Measurements from ENCODE around the gene TMEM184C.

DNA sequence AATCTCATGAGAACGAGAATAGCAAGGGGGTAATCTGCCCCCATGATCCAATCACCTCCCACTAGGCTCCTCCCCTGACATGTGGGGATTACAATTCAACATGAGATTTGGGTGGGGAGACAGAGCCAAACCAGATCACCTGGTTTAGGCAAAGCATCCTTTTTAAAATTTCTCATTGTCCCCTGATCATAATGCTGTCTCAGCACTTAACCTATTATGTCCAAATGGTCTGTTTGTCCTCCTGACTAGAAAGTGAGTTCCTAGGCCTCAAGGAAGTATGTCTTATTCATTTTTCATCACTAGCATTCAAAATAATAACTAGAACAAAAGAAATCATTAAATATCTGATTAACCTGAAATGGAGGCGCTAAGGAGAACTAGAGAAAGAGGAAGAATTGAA, 74.6 kb downstream of the TMEM184C start:
- TF ChIP-seq POLR2AphosphoS5 (IDR thresholded peaks at IDR 0.05; ENCODE audit: low read depth), result no peak
- TF ChIP-seq, protein P1, sequence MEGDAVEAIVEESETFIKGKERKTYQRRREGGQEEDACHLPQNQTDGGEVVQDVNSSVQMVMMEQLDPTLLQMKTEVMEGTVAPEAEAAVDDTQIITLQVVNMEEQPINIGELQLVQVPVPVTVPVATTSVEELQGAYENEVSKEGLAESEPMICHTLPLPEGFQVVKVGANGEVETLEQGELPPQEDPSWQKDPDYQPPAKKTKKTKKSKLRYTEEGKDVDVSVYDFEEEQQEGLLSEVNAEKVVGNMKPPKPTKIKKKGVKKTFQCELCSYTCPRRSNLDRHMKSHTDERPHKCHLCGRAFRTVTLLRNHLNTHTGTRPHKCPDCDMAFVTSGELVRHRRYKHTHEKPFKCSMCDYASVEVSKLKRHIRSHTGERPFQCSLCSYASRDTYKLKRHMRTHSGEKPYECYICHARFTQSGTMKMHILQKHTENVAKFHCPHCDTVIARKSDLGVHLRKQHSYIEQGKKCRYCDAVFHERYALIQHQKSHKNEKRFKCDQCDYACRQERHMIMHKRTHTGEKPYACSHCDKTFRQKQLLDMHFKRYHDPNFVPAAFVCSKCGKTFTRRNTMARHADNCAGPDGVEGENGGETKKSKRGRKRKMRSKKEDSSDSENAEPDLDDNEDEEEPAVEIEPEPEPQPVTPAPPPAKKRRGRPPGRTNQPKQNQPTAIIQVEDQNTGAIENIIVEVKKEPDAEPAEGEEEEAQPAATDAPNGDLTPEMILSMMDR (IDR thresholded peaks at IDR 0.05; ENCODE audit: insufficient read depth, low read length), result no peak
- TF ChIP-seq, protein P2, sequence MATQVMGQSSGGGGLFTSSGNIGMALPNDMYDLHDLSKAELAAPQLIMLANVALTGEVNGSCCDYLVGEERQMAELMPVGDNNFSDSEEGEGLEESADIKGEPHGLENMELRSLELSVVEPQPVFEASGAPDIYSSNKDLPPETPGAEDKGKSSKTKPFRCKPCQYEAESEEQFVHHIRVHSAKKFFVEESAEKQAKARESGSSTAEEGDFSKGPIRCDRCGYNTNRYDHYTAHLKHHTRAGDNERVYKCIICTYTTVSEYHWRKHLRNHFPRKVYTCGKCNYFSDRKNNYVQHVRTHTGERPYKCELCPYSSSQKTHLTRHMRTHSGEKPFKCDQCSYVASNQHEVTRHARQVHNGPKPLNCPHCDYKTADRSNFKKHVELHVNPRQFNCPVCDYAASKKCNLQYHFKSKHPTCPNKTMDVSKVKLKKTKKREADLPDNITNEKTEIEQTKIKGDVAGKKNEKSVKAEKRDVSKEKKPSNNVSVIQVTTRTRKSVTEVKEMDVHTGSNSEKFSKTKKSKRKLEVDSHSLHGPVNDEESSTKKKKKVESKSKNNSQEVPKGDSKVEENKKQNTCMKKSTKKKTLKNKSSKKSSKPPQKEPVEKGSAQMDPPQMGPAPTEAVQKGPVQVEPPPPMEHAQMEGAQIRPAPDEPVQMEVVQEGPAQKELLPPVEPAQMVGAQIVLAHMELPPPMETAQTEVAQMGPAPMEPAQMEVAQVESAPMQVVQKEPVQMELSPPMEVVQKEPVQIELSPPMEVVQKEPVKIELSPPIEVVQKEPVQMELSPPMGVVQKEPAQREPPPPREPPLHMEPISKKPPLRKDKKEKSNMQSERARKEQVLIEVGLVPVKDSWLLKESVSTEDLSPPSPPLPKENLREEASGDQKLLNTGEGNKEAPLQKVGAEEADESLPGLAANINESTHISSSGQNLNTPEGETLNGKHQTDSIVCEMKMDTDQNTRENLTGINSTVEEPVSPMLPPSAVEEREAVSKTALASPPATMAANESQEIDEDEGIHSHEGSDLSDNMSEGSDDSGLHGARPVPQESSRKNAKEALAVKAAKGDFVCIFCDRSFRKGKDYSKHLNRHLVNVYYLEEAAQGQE (IDR thresholded peaks at IDR 0.05; ENCODE audit: insufficient replicate concordance, low read depth), result no peak
